Activated CD4-positive, alpha-beta T cell treated with anti-CD3 and anti-CD28 coated beads, Interleukin-2, Interleukin-6, amounts not matched to agents 100 ng/mL and 50 ng/mL, durations not matched to agents 16 hours and 8 hours (primary cell): ENCODE data around the gene RBM17.
"Not testable (repeated sequence)": the region's sequence is repeated elsewhere in the genome, so short reads cannot be mapped to it uniquely, and the experiment has no call there.

ENCODE experiments used
- DNase-seq: peaks from one replicate; pipeline ENCODE4 v3.0.0-alpha.2; 2020

The RBM17 gene

GRCh38 chr10:6139470-6139869, 50.6 kb downstream of the RBM17 start:
- DNase-seq: no peak

GRCh38 chr10:6140141-6140841, 51.5 kb downstream of the RBM17 start:
- DNase-seq: peak; percentile 66

- DNase-seq: no peak
Measured at GRCh38 chr10:6140965-6141295, 52.1 kb downstream of the RBM17 start.

GRCh38 chr10:6141296-6142151, 52.7 kb downstream of the RBM17 start:
- peak; percentile 88 for DNase-seq

GRCh38 chr10:6142186-6142585, 53.4 kb downstream of the RBM17 start:
- DNase-seq: not testable (repeated sequence)

- no peak for DNase-seq
Measured at GRCh38 chr10:6142644-6143043, 53.8 kb downstream of the RBM17 start.

- no peak for DNase-seq
Measured at GRCh38 chr10:6143181-6143580, 54.3 kb downstream of the RBM17 start.

GRCh38 chr10:6144406-6145165, 55.8 kb downstream of the RBM17 start:
- peak; percentile 93 for DNase-seq

- DNase-seq: no peak
Measured at GRCh38 chr10:6145166-6145987, 56.5 kb downstream of the RBM17 start.

GRCh38 chr10:6146013-6146785, 57.4 kb downstream of the RBM17 start:
- no peak for DNase-seq

- no peak for DNase-seq
Measured at GRCh38 chr10:6146921-6147320, 58.1 kb downstream of the RBM17 start.

GRCh38 chr10:6148251-6148701, 59.4 kb downstream of the RBM17 start:
- DNase-seq: peak; percentile 40

- DNase-seq: peak; percentile 33
Measured at GRCh38 chr10:6148908-6149307, 60.1 kb downstream of the RBM17 start.

- peak; percentile 69 for DNase-seq
Measured at GRCh38 chr10:6151087-6151977, 62.5 kb downstream of the RBM17 start.

- no peak for DNase-seq
Measured at GRCh38 chr10:6153845-6154244, 65.0 kb downstream of the RBM17 start.

GRCh38 chr10:6154566-6154965, 65.7 kb downstream of the RBM17 start:
- DNase-seq: no peak

- DNase-seq: no peak
Measured at GRCh38 chr10:6158276-6158675, 69.4 kb downstream of the RBM17 start.

GRCh38 chr10:6161921-6162320, 73.1 kb downstream of the RBM17 start:
- no peak for DNase-seq

GRCh38 chr10:6162589-6163356, 73.9 kb downstream of the RBM17 start:
- no peak for DNase-seq
